ENCODE results near the gene MLLT10. TPM values are rescaled to one million over a fixed set of nuclear protein-coding genes. Genes with fewer than 3 reads are reported as not detected.

Gene MLLT10
- total and polyA plus RNA-seq, 4 donors, result 20.6 to 97.8 (median 35.7) TPM

DNA sequence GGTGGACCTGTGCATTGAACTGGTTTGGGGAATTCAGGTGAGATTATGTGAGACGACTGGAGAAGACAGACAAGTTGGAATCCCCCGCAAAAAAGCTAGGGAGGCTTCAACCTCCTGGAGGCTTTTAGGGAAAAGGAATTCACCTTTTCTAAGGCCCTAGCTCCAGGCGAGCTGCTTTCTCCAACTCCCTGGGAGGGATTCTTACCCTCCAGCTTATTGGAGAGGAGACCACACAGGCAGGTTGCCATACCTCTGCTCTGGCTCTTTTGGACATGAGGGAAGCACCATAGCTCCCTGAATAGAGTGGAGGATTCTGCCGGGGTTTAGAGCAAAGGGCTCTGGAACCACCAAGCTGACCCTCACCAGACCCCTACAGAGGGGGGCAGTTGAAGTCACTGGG, 213.8 kb downstream of the MLLT10 start:
- H3K36me3 ChIP-seq (ENCODE audit: control insufficient read depth in 4 of 4, insufficient read depth in 4 of 4, low read length in 4 of 4), result peaks cover 6 to 20% (median 10%) of the 10 kb centered on the region in 4 donors
- TF ChIP-seq, protein P1, sequence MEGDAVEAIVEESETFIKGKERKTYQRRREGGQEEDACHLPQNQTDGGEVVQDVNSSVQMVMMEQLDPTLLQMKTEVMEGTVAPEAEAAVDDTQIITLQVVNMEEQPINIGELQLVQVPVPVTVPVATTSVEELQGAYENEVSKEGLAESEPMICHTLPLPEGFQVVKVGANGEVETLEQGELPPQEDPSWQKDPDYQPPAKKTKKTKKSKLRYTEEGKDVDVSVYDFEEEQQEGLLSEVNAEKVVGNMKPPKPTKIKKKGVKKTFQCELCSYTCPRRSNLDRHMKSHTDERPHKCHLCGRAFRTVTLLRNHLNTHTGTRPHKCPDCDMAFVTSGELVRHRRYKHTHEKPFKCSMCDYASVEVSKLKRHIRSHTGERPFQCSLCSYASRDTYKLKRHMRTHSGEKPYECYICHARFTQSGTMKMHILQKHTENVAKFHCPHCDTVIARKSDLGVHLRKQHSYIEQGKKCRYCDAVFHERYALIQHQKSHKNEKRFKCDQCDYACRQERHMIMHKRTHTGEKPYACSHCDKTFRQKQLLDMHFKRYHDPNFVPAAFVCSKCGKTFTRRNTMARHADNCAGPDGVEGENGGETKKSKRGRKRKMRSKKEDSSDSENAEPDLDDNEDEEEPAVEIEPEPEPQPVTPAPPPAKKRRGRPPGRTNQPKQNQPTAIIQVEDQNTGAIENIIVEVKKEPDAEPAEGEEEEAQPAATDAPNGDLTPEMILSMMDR (IDR thresholded peaks at IDR 0.05; ENCODE audit: control extremely low read depth, extremely low read depth), result no peak
- H3K27ac ChIP-seq (ENCODE audit: low read depth in 1 of 2, low read length in 1 of 2), result no peak overlapping the region
- ATAC-seq (ENCODE audit: insufficient read depth, low FRiP score) (no peak), DNase-seq (no peak)
- H3K9ac ChIP-seq (ENCODE audit: insufficient read depth in 1 of 2, low read length in 2 of 2), result no peak overlapping the region
- no peaks in the 10 kb centered on the region for H3K4me1 ChIP-seq (ENCODE audit: control insufficient read depth in 5 of 5, insufficient read depth in 5 of 5, low read length in 5 of 5)
- H3K27me3 ChIP-seq (ENCODE audit: control insufficient read depth in 3 of 3, insufficient read depth in 3 of 3, low read length in 2 of 3), result no peaks in the 10 kb centered on the region
- WGBS, 2 donors, result 92 to 93% methylated on average over 4 of the region's 4 CpGs
- peaks cover 0 to 4% (median 0%) of the 10 kb centered on the region in 4 donors for H3K9me3 ChIP-seq (ENCODE audit: control insufficient read depth in 4 of 4, insufficient read depth in 3 of 4, low read length in 3 of 4)
- H3K4me3 ChIP-seq, result no peak overlapping the region

- Histone ChIP-seq H3K36me3 (ENCODE audit: control insufficient read depth in 4 of 4, insufficient read depth in 4 of 4, low read length in 4 of 4) (peaks cover 0 to 9% (median 4%) of the 10 kb centered on the region in 4 donors), H3K27ac (ENCODE audit: low read depth in 1 of 2, low read length in 1 of 2) (no peak overlapping the region), H3K4me1 (ENCODE audit: control insufficient read depth in 5 of 5, insufficient read depth in 5 of 5, low read length in 5 of 5) (peaks cover 0 to 11% (median 0%) of the 10 kb centered on the region in 5 donors), H3K27me3 (ENCODE audit: control insufficient read depth in 3 of 3, insufficient read depth in 3 of 3, low read length in 2 of 3) (no peaks in the 10 kb centered on the region), H3K4me3 (no peak overlapping the region), H3K9me3 (ENCODE audit: control insufficient read depth in 4 of 4, insufficient read depth in 3 of 4, low read length in 3 of 4) (no peaks in the 10 kb centered on the region), H3K9ac (ENCODE audit: insufficient read depth in 1 of 2, low read length in 2 of 2) (no peak overlapping the region)
- 71 to 82% methylated on average over 3 of the region's 3 CpGs for WGBS, 2 donors
- TF ChIP-seq, protein P1 (IDR thresholded peaks at IDR 0.05; ENCODE audit: control extremely low read depth, extremely low read depth), result no peak
- ATAC-seq (ENCODE audit: insufficient read depth, low FRiP score), result no peak
- DNase-seq, result no peak
Observed at GRCh38 chr10:21749788-21750187, 215.8 kb downstream of the MLLT10 start.

DNA sequence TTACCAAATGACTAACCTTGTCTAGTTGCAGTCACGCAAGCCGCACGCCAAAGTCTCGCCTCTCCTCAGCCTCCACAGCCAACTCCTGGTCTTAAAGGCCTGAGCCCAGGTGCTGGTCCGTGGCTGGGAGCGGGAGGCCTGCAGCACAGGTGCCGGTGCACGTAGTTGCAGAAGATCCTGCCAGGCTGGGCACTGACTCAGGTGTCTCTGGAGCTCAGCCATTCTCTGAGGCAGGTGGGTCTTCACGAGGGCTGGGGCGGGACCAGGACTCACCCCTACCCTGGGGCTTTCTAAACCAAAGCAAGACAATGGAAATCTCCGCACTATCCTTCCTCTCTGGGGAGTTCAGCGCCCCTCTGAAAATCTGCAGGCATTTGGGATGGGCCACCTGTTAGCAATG, 216.4 kb downstream of the MLLT10 start:
- 94 to 95% methylated on average over 12 of the region's 12 CpGs for WGBS, 2 donors
- DNase-seq, result no peak
- peaks cover 0 to 12% (median 0%) of the 10 kb centered on the region in 5 donors for H3K4me1 ChIP-seq (ENCODE audit: control insufficient read depth in 5 of 5, insufficient read depth in 5 of 5, low read length in 5 of 5)
- TF ChIP-seq, protein P1 (IDR thresholded peaks at IDR 0.05; ENCODE audit: control extremely low read depth, extremely low read depth), result no peak
- no peak overlapping the region for H3K9ac ChIP-seq (ENCODE audit: insufficient read depth in 1 of 2, low read length in 2 of 2)
- peaks cover 0 to 6% (median 3%) of the 10 kb centered on the region in 4 donors for H3K36me3 ChIP-seq (ENCODE audit: control insufficient read depth in 4 of 4, insufficient read depth in 4 of 4, low read length in 4 of 4)
- H3K9me3 ChIP-seq (ENCODE audit: control insufficient read depth in 4 of 4, insufficient read depth in 3 of 4, low read length in 3 of 4), result no peaks in the 10 kb centered on the region
- ATAC-seq (ENCODE audit: insufficient read depth, low FRiP score), result no peak
- H3K27me3 ChIP-seq (ENCODE audit: control insufficient read depth in 3 of 3, insufficient read depth in 3 of 3, low read length in 2 of 3), result no peaks in the 10 kb centered on the region
- H3K27ac ChIP-seq (ENCODE audit: low read depth in 1 of 2, low read length in 1 of 2), result no peak overlapping the region
- no peak overlapping the region for H3K4me3 ChIP-seq

All from lung (tissue), 12 donors.